Adrenal gland (tissue), 5 donors: ENCODE results near the gene PLCB1.

Source experiments
- CTCF ChIP-seq, 6 experiments: fragments of 450-650 bp in 4 of 6; fragments of 200-600 bp in 2 of 6; sonication (generic) in 1 of 6; IDR thresholded peaks; 1 replicate in 5 of 6; 2 replicates in 1 of 6; pipeline versions ENCODE4 v1.5.1 to v1.8.0; 2016 to 2021; ENCODE audit warnings: antibody characterized with exemption in 6 of 6, mild to moderate bottlenecking in 2 of 6, moderate library complexity in 1 of 6
- POLR2A ChIP-seq, 2 donors: fragments of 450-650 bp; IDR thresholded peaks; one replicate each; pipeline ENCODE4 v1.6.1; 2017; ENCODE audit warnings: antibody characterized with exemption in 2 of 2, mild to moderate bottlenecking in 2 of 2, moderate library complexity in 1 of 2
- donor health status: DM: no; HTN: no; CAD: no.

- TF ChIP-seq CTCF (IDR thresholded peaks at IDR 0.05) (no peak), POLR2A (IDR thresholded peaks at IDR 0.05) (no peak)
Observed at GRCh38 chr20:8434326-8434876, 302.3 kb downstream of the PLCB1 start.
